HG02623 (cell line): ENCODE results near the gene CHCHD5.
"Not testable (repeated sequence)": the region's sequence is repeated elsewhere in the genome, so short reads cannot be mapped to it uniquely, and the experiment has no call there.

Source experiments
- ATAC-seq: cut with Tn5 transposase; IDR thresholded peaks from one replicate; pipeline ENCODE4 v1.9.1; 2021; ENCODE audit warnings: moderate library complexity; ENCODE audit not compliant: unreplicated experiment

Gene CHCHD5

DNA sequence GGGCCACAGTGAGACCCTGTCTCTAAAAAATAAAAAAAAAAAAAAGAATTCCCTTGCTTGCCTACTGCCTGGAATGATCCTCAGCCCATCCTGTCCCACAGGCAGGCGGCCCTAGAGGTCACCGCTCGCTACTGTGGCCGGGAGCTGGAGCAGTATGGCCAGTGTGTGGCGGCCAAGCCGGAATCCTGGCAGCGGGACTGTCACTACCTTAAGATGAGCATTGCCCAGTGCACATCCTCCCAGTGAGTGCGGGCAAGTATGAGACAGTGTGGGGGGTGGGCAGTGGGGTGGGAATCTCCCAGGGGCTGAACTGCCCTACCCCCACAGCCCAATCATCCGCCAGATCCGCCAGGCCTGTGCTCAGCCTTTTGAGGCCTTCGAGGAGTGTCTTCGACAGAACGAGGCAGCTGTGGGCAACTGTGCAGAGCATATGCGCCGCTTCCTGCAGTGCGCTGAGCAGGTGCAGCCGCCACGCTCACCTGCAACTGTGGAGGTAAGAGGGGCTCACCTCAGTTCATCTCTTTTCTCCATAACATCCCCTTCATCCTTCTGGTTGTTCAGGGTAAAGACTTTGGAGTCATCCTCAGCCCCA, 1.6 kb downstream of the CHCHD5 start:
- no peak for ATAC-seq

GRCh38 chr2:112588611-112589045, 4.2 kb downstream of the CHCHD5 start:
- ATAC-seq: no peak

DNA sequence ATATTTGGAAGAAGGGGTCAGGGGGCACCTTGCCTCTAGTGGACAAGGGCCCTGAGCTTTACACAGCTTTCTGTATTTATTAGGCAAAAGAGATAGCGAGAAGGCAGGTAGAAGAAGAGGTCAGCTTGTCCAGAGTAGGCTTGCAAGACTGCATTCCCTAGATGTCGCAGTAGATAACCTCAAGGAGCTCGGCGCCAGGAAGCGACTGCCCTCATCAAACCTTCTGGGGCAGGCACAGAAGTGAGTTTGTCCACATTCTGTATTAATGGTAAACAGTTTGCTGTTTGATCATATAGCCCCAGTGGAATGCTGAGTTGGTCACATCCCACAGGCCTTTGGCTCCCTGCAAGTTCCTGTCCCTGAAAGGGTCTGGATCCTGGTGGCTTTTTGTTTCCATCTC, 7.0 kb downstream of the CHCHD5 start:
- ATAC-seq: no peak

- ATAC-seq: no peak
Observed at GRCh38 chr2:112593736-112594135, 9.3 kb downstream of the CHCHD5 start.

GRCh38 chr2:112597537-112598322, 13.3 kb downstream of the CHCHD5 start:
- ATAC-seq: no peak

DNA sequence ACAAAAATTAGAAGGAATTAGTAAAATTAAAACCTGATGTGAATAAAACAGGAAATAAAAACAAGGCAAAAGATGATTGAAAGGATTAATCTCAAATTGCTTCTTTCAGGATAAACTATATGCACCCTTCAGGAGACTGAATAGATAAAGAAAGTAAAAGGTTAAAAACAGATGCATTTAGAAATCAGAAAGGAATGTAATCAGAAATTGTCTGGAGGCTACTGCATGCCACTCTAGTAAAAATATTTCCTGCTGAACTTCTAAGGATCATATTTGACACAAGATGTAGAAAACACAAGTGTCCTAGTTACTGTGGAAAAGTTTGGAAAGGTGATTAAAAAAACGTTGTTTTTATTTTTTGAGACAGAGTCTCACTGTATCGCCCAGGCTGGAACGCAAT, 16.2 kb downstream of the CHCHD5 start:
- no peak for ATAC-seq

DNA sequence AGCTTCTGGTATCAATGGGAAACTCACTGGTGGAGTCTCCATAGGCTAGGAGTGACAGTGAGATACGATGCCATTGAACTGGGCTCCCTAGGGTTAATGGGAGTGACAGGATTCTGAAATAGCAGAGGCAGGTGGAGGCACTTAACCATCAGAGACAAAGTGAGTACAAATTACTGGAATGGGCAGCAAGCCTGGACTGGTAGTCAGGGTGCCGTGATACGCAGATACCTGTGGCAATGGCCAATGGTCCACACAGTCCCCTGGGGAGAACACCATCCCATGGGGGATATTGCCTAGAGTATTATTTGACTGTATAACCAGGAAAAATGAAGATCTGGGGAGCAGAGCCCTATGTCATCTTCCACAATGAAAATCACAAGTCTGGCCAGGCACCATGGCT, 17.3 kb downstream of the CHCHD5 start:
- no peak for ATAC-seq

DNA sequence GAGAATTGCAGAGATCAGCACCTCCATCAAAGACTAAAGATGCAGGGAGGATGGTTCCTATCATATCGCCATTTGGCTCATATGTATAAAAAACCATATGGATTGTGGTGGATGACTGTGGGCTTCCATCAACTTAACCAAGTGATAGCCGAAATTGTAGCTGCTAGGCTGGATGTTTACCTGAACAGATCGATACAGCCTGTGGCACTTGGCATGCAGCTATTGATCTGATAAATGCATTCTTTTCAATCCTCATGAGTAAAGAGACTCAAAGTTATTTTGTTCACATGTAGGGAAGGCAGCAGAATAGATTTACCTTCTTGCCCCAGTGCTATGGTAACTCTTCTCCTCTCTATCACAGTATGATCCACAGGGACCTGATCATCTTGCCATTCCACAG, 18.5 kb downstream of the CHCHD5 start:
- ATAC-seq: no peak

GRCh38 chr2:112603731-112604130, 19.3 kb downstream of the CHCHD5 start:
- no peak for ATAC-seq

DNA sequence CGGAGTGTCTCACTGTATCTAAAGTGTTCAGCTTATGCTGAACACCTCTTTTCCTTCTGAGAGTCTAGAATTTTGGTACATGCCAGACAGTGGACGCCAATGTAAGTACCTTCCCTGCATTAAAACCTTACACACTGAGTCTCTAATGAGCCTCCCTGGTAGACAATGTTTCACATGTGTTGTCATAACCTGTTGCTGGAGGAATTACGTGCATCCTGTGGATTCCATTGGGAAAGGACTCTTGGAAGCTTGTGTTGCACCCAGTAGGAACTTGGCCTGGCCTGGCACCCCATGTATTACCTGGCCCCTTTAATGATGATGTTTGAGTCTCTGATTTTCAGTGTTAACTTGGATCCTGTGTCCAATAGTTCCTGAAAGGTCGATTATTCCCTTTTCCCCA, 20.5 kb downstream of the CHCHD5 start:
- no peak for ATAC-seq

DNA sequence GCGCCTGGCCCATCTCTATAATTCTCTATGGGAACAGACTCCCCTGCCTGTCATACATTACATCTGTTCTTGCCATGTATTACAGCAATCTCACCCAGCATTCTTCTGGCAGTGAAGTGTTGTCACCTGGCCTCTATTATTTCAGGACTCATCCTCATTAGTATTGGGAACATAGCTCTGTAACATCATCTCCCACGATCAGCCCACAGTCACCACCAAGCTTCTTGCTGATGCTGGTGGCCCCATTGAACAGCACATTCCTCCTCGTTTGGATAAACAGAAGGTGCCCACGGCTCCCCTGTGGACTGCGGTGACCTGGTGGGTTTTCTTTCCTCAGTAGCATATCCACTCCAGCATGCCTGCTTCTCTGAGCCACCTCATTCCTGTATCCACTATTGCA, 21.5 kb downstream of the CHCHD5 start:
- ATAC-seq: no peak

- no peak for ATAC-seq
Observed at GRCh38 chr2:112606547-112606946, 22.1 kb downstream of the CHCHD5 start.

DNA sequence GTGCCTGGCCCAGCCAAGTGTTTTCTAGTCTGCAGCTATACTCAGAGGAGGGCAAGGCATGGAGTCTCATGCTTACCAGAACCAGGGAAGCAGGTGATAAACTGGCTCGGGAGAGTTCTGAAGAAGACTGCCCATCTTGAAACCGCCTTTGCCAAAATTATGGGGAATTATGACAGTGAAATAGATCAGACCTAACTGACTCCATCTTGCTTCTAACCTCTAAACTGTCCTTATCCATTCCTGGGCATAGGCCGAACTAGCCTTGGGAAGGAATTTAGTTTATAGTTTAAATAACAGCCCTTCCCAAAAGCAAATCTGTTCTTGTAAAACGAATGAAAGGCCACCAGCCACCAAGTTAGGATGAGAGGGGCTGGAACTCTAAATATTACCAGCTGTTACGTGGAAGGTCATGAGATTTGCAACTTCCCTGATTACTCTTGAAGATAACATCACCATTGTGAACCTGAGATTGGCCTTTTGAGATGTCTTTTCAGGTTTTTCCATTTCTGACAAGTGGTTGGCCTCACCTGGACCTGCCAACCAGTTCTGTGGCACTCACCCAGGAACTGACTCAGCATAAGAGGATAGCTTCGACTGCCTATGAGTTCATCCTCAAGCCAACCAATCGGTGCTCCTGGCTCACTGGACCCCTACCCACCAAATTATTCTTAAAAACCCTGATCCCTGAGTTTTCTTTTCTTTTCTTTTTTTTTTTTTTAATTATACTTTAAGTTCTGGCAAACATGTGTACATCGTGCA, 23.4 kb downstream of the CHCHD5 start:
- no peak for ATAC-seq

GRCh38 chr2:112609320-112609719, 24.9 kb downstream of the CHCHD5 start:
- not testable (repeated sequence) for ATAC-seq

DNA sequence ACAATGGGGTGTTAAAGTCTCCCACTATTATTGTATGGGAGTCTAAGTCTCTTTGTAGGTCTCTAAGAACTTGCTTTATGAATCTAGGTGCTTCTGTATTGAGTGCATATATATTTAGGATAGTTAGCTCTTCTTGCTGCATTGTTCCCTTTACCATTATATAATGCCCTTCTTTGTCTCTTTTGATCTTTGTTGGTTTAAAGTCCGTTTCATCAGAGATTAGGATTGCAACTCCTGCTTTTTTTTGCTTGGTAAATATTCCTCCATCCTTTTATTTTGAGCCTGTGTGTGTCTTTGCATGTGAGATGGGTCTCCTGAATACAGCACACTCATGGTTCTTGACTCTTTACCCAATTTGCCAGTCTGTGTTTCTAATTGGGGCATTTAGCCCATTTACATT, 27.9 kb downstream of the CHCHD5 start:
- not testable (repeated sequence) for ATAC-seq

GRCh38 chr2:112614201-112614840, 29.9 kb downstream of the CHCHD5 start:
- ATAC-seq: no peak

- no peak for ATAC-seq
Observed at GRCh38 chr2:112615051-112615450, 30.6 kb downstream of the CHCHD5 start.

DNA sequence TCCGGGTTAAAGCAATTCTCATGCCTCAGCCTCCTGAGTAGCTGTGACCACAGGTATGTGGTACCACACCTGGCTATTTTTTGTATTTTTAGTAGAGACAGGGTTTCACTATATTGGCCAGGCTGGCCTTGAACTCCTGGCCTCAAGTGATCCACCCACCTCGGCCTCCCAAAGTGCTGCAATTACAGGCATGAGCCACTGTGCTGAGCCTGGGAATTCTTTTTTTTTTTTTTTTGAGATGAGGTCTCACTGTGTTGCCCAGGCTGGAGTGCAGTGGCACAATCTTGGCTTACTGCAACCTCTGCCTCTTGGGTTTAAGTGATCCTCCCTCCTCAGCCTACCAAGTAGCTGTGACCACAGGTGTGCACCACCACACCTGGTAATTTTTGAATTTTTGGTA, 31.4 kb downstream of the CHCHD5 start:
- not testable (repeated sequence) for ATAC-seq

- no peak for ATAC-seq
Observed at GRCh38 chr2:112618383-112618782, 34.0 kb downstream of the CHCHD5 start.

- ATAC-seq: no peak
Observed at GRCh38 chr2:112621790-112622527, 37.5 kb downstream of the CHCHD5 start.

DNA sequence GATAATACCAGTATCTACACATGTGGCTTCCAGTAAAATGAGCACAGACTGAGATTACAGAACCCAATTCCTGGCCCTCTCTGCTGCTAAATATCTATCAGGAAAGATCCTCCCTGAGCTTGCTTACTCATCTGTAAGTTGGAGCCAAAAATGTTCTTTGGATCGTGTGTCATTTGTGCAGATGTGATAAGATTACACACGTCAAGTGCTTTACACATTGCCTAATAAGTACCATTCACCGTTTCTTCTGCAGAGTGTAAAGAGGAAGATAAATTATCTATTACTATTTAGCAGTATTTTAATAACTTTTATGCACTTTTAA, 38.1 kb downstream of the CHCHD5 start:
- no peak for ATAC-seq
